GM18867 (cell line): ENCODE measurements around the gene TRAK1.

Experiments used
- ATAC-seq: cut with Tn5 transposase; IDR thresholded peaks from one replicate; pipeline ENCODE4 v1.9.1; 2021; ENCODE audit warnings: mild to moderate bottlenecking, moderate library complexity; ENCODE audit not compliant: unreplicated experiment

Gene TRAK1

GRCh38 chr3:42174679-42175385 is 83.7 kb downstream of the TRAK1 start:
- ATAC-seq: no peak

GRCh38 chr3:42175386-42176240 is 84.5 kb downstream of the TRAK1 start:
- ATAC-seq: no peak

- no peak for ATAC-seq
Measured at GRCh38 chr3:42176242-42177034, 85.3 kb downstream of the TRAK1 start.

GRCh38 chr3:42177068-42177800 is 86.1 kb downstream of the TRAK1 start:
- no peak for ATAC-seq

GRCh38 chr3:42177801-42178150 is 86.6 kb downstream of the TRAK1 start:
- ATAC-seq: no peak

GRCh38 chr3:42179110-42179725 is 88.1 kb downstream of the TRAK1 start:
- ATAC-seq: no peak

- no peak for ATAC-seq
Measured at GRCh38 chr3:42180901-42181300, 89.7 kb downstream of the TRAK1 start.

- no peak for ATAC-seq
Measured at GRCh38 chr3:42182555-42182954, 91.4 kb downstream of the TRAK1 start.

GRCh38 chr3:42183991-42184632 is 93.0 kb downstream of the TRAK1 start:
- ATAC-seq: no peak

- no peak for ATAC-seq
Measured at GRCh38 chr3:42184651-42185443, 93.7 kb downstream of the TRAK1 start.

GRCh38 chr3:42187936-42188335 is 96.8 kb downstream of the TRAK1 start:
- ATAC-seq: no peak

- no peak for ATAC-seq
Measured at GRCh38 chr3:42188376-42188775, 97.2 kb downstream of the TRAK1 start.

- no peak for ATAC-seq
Measured at GRCh38 chr3:42189001-42189460, 97.9 kb downstream of the TRAK1 start.

- no peak for ATAC-seq
Measured at GRCh38 chr3:42189736-42190135, 98.6 kb downstream of the TRAK1 start.

GRCh38 chr3:42190701-42191442 is 99.7 kb downstream of the TRAK1 start:
- no peak for ATAC-seq

GRCh38 chr3:42191443-42191747 is 100.2 kb downstream of the TRAK1 start:
- ATAC-seq: no peak

GRCh38 chr3:42192334-42193200 is 101.4 kb downstream of the TRAK1 start:
- ATAC-seq: peak; percentile 33
